NCI-H460 (cell line): Measurements from ENCODE around the gene SIKE1. TPM values are rescaled to one million over a fixed set of nuclear protein-coding genes. Genes with fewer than 3 reads are reported as not detected.
"Not testable (repeated sequence)": the region's sequence is repeated elsewhere in the genome, so short reads cannot be mapped to it uniquely, and the experiment has no call there.

Source experiments
- DNase-seq: peaks from one replicate; pipeline ENCODE4 v3.0.0-alpha.2; 2016; ENCODE audit warnings: low read depth; ENCODE audit errors: extremely low read depth
- polyA plus RNA-seq: library from polyadenylated mRNA; depleted of rRNA; stranded (reverse); fragments of >200 nt; gene quantifications from 2 replicates; pipeline ENCODE4 v1.2.3, GENCODE V29; 2014; cell fraction: nucleus; rRNA removed
- total RNA-seq: library from RNA; depleted of rRNA; stranded (reverse); fragments of >200 nt; shearing (Covaris generic); gene quantifications from 2 replicates; pipeline ENCODE4 v1.2.3, GENCODE V29; 2014; rRNA removed

SIKE1 gene
- 58.1 and 59.0 TPM in 2 replicates for total RNA-seq
- 17.1 and 26.0 TPM in 2 replicates for polyA plus RNA-seq

DNA sequence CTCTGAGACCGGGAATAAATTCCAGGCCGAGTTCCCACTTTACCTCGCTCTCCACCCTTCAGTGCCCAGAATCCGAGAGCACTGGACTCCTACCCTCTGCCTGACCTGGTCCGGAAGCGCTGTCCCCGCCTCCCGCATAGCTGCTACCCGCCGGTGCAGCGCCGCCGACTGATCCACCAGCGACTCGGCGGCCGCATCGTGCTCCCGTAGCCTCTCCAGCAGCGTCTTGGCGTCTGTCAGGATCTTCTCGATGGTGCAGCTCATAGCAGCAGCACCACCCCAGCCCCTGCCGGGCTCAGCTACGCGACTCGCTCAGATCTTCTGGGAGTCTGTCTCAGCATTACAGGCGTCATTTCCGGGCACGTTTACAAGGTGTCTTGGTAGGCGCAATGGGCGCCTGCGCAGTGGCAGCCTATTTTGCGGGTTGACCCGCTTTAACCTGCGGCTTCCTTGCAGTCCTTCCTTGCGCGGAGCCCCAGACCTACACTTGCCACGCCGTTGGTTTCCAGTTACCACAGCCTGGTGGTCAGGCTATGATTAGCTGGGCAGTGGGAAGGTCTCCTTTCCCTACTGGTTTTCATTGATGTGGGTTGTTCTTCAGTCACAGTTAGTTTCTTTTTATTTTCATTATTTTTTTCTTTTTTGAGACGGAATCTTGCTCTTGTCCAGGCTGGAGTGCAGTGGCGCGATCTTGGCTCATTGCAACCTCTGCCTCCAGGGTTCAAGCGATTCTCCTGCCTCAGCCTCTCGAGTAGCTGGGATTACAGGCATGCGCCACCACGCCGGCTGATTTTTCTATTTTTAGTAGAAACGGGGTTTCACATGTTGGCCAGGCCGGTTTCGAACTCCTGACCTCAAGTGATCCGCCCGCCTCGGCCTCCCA, at the start of gene SIKE1:
TSS of gene SIKE1 (minus strand) at position 342 of the 883 bp plus-strand sequence. CDS start at position 264, 78 bp downstream.
- peak; percentile 84 for DNase-seq

DNA sequence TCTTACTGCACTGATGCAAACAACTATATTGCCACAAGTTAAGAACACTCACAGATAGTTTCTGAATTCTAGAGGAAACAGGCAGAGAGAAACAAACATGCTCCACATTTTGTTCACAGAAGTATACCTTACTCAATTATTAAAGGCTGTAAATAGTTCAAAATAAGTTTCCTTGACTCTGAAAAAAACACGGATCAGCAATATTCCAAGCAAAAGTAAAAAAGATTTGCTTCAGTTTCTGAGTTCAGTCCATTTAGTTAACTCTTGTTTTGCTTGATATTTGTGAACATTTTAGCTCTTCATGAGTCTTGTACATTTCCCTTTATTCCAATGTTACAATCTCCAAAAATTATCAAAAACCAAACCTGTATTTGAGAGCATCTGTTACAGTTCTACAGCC, 49.6 kb upstream of the SIKE1 start:
- not testable (repeated sequence) for DNase-seq

DNA sequence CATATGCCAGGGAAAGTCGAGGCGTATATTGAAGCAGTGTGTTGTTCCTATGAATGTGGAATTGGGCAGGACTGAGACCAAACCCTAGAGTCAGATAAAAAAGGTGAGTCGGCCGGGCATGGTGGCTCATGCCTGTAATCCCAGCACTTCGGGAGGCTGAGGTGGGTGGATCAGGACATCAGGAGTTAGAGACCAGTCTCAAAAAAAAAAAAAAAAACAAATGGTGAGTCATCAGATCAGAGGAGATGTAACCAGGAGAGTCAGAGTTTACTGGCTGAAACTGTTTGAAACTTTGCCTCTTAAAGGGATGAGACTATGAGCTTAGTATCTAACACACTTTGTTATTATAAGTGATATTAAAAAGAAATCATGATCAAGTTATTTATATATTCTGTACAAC, 47.8 kb upstream of the SIKE1 start:
- no peak for DNase-seq

DNA sequence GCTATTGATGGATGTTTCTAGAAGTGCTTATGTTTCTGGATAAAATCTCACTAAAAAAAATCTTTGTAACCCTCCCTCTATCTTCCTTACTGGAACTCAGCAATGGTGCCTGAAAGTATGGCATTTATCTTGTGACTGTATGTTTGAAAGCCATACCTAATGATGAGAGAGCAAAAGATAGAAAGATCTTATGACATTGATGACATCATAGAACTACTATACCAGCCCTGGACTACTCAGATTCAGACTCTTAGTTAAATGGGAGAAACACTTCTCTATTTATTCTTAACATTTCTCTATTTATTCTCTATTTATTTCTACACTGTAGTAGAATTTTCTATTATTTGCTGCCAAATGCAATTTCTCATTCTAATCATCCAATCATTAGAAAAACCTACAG, 41.5 kb upstream of the SIKE1 start:
- no peak for DNase-seq

DNA sequence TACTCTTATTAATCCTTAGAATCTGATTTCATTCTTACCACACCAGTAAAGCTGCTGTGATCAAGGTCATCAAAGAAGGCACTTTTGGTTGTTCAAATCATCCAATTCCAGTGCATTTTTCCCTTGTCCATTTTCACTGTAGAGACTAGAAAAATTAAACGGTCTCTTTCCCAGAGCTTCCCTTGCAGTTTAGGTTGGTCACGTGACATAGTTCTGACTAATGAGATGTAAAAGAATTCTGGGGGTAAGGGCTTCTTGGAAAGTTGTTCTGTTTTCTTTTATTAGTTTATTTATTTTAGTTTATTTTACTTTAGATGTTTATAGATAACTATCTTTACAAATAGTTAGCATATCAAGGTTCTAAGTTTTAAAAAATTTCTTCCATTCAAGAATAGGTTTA, 39.9 kb upstream of the SIKE1 start:
- DNase-seq, result no peak

DNA sequence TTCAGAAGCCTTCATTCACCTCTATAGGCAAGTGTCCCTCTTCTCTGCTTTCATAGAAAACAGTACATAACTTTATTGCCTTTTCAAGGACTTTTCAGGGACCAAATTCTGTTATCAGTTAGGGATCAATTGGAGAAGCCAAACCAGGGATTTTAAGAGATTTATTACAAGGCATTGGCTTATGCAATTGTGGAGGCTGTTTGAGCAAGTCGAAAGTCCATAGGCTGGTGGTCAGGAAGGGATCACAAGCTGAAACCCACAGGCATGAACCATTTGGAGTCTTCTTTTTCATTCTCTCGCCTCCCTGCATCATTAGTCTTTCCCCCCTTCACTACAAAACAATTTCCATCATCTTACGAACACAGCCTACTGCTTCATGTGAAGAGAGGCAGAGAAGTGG, 39.4 kb upstream of the SIKE1 start:
- DNase-seq, result no peak

DNA sequence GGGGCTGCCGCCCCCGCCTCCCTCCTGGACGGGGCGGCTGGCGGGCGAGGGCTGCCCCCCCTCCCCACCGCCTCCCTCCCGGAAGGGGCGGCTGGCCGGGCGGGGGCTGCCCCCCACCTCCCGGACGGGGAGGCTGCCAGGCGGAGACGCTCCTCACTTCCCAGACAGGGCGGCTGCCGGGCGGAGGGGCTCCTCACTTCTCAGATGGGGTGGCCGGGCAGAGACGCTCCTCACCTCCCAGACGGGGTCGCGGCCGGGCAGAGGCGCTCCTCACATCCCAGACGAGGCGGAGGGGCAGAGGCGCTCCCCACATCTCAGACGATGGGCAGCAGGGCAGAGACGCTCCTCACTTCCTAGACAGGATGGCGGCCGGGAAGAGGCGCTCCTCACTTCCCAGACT, 24.0 kb upstream of the SIKE1 start:
- not testable (repeated sequence) for DNase-seq

DNA sequence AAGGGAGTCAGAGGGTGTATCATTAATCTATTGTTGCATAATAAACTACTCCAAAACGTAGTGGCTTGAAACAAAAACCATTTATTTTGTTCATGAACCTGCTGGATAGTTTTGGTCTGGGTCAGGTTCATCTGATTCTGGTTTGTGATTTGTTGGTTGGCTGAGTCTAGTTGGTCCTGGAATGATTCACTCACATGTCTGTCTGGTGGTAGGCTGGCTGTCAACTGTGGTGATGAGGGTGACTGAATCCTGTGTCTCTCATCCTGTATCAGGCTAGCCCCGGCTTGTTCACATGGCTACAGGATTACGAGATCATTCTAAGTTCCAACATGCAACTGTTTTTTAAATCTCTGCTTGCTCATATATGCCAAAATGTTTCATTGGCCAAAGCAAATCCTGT, 22.5 kb upstream of the SIKE1 start:
- no peak for DNase-seq

DNA sequence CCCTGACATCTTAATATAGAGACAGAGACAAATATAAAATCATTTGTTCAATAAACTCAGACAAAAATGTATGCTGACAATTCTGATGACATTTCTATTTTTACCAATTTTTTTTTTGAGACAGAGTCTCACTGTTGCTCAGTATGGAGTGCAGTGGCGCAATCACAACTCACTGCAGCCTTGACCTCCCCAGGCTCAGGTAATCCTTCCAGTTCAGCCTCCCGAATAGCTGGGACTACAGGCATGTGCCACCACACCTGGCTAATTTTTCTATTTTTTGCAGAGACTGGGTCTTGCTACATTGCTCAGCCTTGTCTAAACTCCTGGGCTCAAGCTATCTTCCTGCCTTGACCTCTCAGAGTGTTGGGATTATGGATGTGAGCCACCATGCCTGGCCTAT, 13.6 kb upstream of the SIKE1 start:
- no peak for DNase-seq

DNA sequence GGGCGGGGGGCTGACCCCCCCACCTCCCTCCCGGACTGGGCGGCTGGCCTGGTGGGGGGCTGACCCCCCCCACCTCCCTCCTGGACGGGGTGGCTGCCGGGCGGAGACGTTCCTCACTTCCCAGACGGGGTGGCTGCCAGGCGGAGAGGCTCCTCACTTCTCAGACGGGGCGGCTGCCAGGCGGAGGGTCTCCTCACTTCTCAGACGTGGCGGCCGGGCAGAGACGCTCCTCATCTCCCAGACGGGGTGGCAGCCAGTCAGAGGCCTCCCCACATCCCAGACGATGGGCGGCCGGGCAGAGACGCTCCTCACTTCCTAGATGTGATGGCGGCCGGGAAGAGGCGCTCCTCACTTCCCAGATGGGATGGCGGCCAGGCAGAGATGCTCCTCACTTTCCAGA, 10.1 kb upstream of the SIKE1 start:
- not testable (repeated sequence) for DNase-seq

DNA sequence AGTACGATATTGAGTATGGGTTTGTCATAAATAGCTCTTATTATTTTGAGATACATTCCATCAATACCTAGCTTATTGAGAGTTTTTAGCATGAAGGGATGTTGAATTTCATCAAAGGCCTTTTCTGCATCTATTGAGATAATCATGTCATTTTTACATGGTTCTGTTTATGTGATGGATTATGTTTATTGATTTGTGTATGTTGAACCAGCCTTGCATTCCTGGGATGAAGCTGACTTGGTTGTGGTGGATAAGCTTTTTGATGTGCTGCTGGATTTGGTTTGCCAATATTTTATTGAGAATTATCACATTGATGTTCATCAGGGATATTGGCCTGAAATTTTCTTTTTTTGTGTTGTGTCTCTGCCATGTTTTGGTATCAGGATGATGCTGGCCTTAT, 6.0 kb upstream of the SIKE1 start:
- not testable (repeated sequence) for DNase-seq

DNA sequence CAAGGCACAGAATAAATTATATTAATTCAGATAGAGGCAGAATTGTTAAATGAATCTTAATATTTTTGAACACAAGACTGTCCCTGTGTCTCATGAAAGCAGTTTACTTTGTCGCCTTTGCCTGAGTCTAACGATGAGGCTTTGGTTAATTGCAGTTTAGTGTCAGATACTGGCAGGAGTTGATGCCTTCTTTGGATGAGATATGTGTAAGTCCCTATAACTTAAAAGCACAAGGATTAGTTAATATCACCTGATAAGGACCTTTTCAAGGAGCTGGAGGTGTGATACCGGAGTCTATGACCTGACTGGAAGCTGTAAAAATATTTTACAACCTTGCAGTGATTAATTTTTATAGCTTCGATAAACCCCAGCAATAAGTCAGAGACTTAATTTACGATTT, 2.0 kb upstream of the SIKE1 start:
- no peak for DNase-seq

DNA sequence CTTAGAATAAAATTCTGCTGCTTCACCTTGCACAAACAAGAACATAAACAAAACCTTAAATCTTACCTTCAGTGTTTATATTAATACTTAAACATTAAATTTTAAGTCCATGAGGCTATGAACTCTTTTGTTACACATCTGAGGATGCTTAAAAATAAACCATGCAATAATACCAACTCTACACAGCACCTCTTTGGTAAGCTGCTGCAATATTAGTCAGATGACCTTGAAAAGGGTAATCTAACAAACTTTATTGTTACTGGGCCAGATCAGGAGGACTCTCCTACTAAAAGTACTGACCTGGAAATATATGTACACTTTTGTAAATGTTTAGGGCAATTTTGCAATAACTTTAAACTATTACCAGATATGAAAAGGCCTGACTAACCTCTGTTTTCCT, 763 bp downstream of the SIKE1 start:
- DNase-seq, result no peak

DNA sequence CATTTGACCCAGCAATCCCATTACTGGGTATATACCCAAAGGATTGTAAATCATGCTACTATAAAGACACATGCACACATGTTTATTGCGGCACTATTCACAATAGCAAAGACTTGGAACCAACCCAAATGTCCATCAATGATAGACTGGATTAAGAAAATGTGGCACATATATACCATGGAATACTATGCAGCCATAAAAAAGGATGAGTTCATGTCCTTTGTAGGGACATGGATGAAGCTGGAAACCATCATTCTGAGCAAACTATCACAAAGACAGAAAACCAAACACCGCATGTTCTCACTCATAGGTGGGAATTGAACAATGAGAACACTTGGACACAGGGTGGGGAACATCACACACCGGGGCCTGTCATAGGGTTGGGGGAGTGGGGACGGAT, 3.8 kb downstream of the SIKE1 start:
- not testable (repeated sequence) for DNase-seq

DNA sequence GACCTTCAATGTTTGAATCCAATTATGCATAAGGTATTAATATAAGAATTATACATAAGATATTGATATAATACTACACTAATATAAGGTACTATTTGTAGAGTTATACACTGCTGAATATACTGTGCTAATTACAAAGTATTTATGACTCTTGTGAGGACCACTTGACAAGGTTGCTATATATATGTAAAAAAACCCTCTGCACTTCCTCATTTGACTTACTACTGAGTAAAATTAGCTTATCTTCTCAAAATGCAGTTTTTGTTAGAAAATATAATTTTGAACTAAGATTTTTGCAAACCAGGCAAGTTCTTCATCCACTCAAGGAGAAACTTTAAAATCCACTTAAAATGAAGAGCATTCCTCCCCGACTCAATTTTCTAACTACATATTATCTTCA, 8.5 kb downstream of the SIKE1 start:
- no peak for DNase-seq

DNA sequence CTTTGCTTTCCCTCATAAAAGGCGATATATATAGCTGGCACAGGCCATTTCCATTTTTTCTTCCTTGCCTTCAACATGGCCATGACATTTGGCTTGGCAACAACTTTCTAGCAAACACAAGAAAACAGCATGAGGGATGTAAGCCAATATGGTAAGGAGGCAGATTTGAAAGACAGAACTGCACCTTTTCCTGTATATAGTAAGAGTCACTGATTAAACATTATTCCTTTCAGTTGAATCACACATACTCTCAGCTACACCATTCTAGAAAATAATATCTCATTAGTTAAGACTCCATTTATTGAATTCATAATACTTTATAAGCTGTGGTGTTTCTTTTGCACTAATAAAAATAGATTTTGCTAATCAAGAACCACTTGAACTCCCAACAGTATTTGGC, 9.5 kb downstream of the SIKE1 start:
- DNase-seq, result no peak

DNA sequence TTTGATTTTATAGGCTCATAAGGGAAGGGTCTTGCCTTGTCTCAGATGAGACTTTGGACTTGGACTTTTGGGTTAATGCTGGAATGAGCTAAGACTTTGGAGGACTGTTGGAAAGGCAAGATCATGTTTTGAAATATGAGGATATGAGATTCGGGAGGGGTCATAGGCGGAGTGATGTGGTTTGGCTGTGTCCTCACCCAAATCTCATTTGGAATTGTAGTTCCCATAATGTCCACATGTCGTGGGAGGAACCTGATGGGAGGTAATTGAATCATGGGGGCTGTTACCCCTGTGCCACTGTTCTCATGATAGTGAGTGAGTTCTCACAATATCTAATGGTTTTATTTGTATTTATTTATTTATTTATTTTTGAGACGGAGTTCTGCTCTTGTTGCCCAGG, 15.8 kb downstream of the SIKE1 start:
- DNase-seq, result no peak

DNA sequence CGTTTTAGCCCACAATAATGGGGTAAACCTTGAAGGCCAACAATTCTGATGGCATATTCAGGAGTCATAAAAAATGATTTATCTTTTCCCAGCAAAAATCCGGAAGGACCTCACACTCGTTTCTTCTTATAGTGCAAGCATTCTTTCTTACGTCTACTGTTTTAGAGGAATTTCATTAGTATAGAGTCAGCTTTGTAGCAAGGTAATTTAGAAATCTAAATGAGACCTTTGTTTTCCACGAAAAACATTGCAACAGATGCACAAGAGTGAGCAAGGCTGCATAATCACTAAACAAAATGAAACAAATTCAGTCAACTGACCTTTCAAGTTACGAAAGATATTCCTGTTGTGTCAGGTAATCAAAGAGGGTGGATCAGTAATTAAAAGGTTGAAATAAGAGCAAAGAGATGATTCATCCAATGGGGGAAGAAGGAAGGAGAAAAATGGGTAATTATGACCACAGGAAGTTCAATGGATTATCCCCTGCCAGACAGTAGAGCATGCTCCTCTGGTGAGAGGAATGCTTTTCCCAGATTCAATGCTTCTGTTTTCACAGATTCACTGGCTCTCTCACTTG, 22.1 kb downstream of the SIKE1 start:
- DNase-seq, result no peak

DNA sequence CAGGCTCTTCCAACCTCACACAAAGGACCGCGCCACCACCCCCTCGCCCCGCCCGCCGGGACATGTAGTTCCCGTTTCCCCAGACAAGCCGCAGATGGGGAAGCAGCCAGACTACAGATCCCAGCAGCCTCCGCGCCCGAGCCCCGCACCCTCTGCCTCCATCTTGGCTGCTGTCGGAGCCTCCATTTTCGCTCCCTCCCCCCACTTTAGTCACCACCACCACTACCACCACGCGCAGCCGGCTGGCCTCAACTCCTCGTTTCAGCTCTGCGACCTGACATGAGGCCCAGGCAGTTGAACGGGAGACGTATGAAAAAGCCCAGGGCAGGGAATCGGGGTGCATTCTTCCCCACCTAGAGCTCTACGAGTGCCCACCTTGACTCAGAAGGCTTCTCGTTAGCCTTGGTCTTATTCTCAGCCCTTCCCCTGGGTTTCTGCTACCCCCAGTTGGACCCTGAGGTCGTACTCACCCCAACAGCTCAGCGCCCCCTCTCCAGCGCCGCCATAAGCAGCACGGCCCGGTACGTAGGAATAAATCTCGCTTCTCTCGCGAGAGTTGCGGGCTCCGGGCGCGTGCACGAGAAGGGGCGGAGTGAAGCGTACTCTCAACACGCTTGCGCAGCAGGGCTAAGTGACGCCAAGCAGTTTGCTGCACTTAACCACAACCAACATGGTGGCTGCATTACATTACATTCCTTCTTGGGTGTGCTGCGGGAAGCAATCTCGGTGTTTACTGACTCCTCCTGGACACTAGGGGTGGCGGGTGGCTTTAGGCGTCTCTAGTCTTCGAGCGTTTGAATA, 22.8 kb downstream of the SIKE1 start, which contains the start of gene CSDE1:
TSS of gene CSDE1 (minus strand) at position 530 of the 801 bp plus-strand sequence. CDS start 18,094 bp downstream, outside the sequence.
- peak; percentile 98 for DNase-seq

DNA sequence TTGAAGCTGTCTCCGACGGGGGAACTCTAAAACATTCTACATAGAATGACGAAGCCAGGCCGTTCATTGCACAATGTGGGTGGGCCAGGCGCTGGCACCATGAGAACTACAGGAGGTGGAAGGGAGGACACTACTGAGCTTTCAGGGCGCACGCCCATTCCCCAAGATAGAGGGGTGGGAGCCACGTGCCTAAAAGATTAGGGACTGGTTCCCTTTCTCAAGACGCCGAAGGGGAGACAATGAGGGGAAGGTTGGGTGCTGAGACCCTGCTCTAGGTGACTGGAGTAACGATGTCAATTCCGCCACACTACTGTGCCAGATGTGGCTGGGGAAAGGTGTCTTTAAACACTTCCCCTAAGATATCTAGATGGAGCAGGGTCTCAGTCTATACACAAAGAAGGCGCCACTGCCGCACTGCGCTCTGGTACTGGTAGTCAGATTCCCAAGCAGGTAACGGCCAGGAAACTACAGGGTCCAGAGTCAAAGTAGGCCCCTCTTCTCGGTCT, 23.5 kb downstream of the SIKE1 start:
- no peak for DNase-seq
